PC-9 (cell line): ENCODE measurements around the gene KIAA1958. TPM values are rescaled to one million over a fixed set of nuclear protein-coding genes. Genes with fewer than 3 reads are reported as not detected.

ENCODE experiments used
- BruUV-seq: library from RNA; stranded (reverse); fragments of 400-500 nt; replicated peaks from 2 replicates; lab custom pipeline; 2021; lab: Mats Ljungman, UMichigan
- CTCF ChIA-PET: fragments of 300-600 bp; sonication (Branson Sonifier 250); formaldehyde crosslinking; loops from one replicate; lab custom pipeline; 2022; ENCODE audit warnings: antibody characterized with exemption; lab: Charles Lee
- POLR2A ChIA-PET: fragments of 300-600 bp; sonication (Branson Sonifier 250); formaldehyde crosslinking; loops from one replicate; lab custom pipeline; 2022; ENCODE audit warnings: antibody characterized with exemption; ENCODE audit not compliant: unreplicated experiment; lab: Charles Lee
- DNase-seq, 2 experiments: peaks; one replicate each; pipeline versions ENCODE4 v3.0.0 to v3.0.0-alpha.2; 2015 to 2022; ENCODE audit warnings: mixed read lengths in 1 of 2
- H2AFZ ChIP-seq: fragments of 200-600 bp; sonication (generic); 2 replicates; pipeline ENCODE4 v1.8.1; 2017; ENCODE audit warnings: antibody characterized with exemption
- H3F3A ChIP-seq: fragments of 200-600 bp; sonication (generic); 2 replicates; pipeline ENCODE4 v1.8.1; 2017; ENCODE audit warnings: antibody characterized with exemption, mild to moderate bottlenecking, low read depth; ENCODE audit not compliant: insufficient read depth
- H3K27ac ChIP-seq: fragments of 200-600 bp; sonication (generic); 2 replicates; pipeline ENCODE4 v1.6.1; 2016; ENCODE audit warnings: mixed run types
- H3K27me3 ChIP-seq: fragments of 200-600 bp; sonication (generic); 2 replicates; pipeline ENCODE4 v1.6.1; 2016; ENCODE audit warnings: low read depth, mixed run types; ENCODE audit not compliant: insufficient read depth
- H3K36me3 ChIP-seq: fragments of 200-600 bp; sonication (generic); 2 replicates; pipeline ENCODE4 v1.6.1; 2016; ENCODE audit warnings: low read depth, mixed run types
- H3K4me1 ChIP-seq: fragments of 200-600 bp; sonication (generic); replicated peaks from 2 replicates; pipeline ENCODE4 v1.6.1; 2016; ENCODE audit warnings: mixed run types; ENCODE audit not compliant: insufficient read depth
- H3K4me2 ChIP-seq: fragments of 200-600 bp; sonication (generic); 2 replicates; pipeline ENCODE4 v1.6.1; 2017; ENCODE audit warnings: mixed run types
- H3K4me3 ChIP-seq: fragments of 200-600 bp; sonication (generic); 2 replicates; pipeline ENCODE4 v1.6.1; 2016; ENCODE audit warnings: mixed run types
- H3K79me2 ChIP-seq: fragments of 200-600 bp; sonication (generic); 2 replicates; pipeline ENCODE4 v1.6.1; 2017; ENCODE audit warnings: low read depth, mixed run types
- H3K9me2 ChIP-seq: fragments of 200-600 bp; sonication (generic); 2 replicates; pipeline ENCODE4 v1.8.1; 2017; ENCODE audit warnings: mild to moderate bottlenecking; ENCODE audit not compliant: insufficient read depth
- H3K9me3 ChIP-seq: fragments of 200-600 bp; sonication (generic); 2 replicates; pipeline ENCODE4 v1.8.1; 2016; ENCODE audit warnings: low read depth; ENCODE audit not compliant: insufficient read depth
- H4K20me1 ChIP-seq: fragments of 200-600 bp; sonication (generic); 2 replicates; pipeline ENCODE4 v1.8.1; 2017; ENCODE audit not compliant: insufficient read depth
- CTCF ChIP-seq: fragments of 200-600 bp; sonication (generic); conservative IDR thresholded peaks from 2 replicates; pipeline ENCODE4 v1.6.1; 2017; ENCODE audit warnings: mixed run types, antibody characterized with exemption, mild to moderate bottlenecking, moderate library complexity
- EZH2 ChIP-seq: fragments of 200-600 bp; sonication (generic); IDR thresholded peaks from 2 replicates; pipeline ENCODE4 v1.8.0; 2017; ENCODE audit warnings: antibody characterized with exemption, low read depth
- intact Hi-C: fragments of 100-400 bp; cut with micrococcal nuclease; formaldehyde crosslinking; loops from one replicate; pipeline ENCODE4 v1.10.0; 2022; ENCODE audit not compliant: unreplicated experiment
- total RNA-seq: library from RNA; stranded (reverse); gene quantifications from 2 replicates; pipeline ENCODE4 v1.2.3, GENCODE V29; 2021

The KIAA1958 gene
- total RNA-seq, 1 experiment from 2014 or later, result 19.5 TPM

GRCh38 chr9:112703304-112703703 is 216.7 kb downstream of the KIAA1958 start:
- BruUV-seq, result no TSS peak
- peaks cover 8% of the 10 kb centered on the region; the same call in 1 of the 2 replicates for H3K79me2 ChIP-seq
- POLR2A ChIA-PET, result interaction anchor here (0.6 kb wide), 1 partner anchor 127 kb away, joined by 15 read pairs; no protein-coding TSS in a partner anchor
- no peak overlapping the region for H3K4me3 ChIP-seq
- no peaks in the 10 kb centered on the region for H3K9me2 ChIP-seq
- H3K9me3 ChIP-seq, result no peaks in the 10 kb centered on the region
- no peak overlapping the region for H3K27ac ChIP-seq
- no peaks in the 10 kb centered on the region for H3F3A ChIP-seq
- H3K4me1 ChIP-seq, result no peaks in the 10 kb centered on the region
- no peaks in the 10 kb centered on the region for H3K27me3 ChIP-seq
- H3K4me2 ChIP-seq, result no peak overlapping the region
- no peak for DNase-seq
- no peak for TF ChIP-seq EZH2
- H2AFZ ChIP-seq, result no peak overlapping the region
- CTCF ChIA-PET, result no interaction called here
- intact Hi-C loops, result no loop called here
- H3K36me3 ChIP-seq, result 0 out of 2 replicates have a peak, but pooled peaks cover 5% of the 10 kb centered on the region
- H4K20me1 ChIP-seq, result no peaks in the 10 kb centered on the region

GRCh38 chr9:112705768-112706427 is 219.3 kb downstream of the KIAA1958 start:
- Histone ChIP-seq H3K36me3 (peaks cover 15% of the 10 kb centered on the region; the same call in 1 of the 2 replicates), H4K20me1 (no peaks in the 10 kb centered on the region), H3K4me2 (no peak overlapping the region), H2AFZ (no peak overlapping the region), H3K4me1 (no peaks in the 10 kb centered on the region), H3K79me2 (peaks cover 25% of the 10 kb centered on the region), H3K27ac (no peak overlapping the region), H3K9me2 (no peaks in the 10 kb centered on the region), H3F3A (no peaks in the 10 kb centered on the region), H3K4me3 (no peak overlapping the region), H3K9me3 (no peaks in the 10 kb centered on the region), H3K27me3 (no peaks in the 10 kb centered on the region)
- intact Hi-C loops, result no loop called here
- no peak for DNase-seq
- ChIA-PET POLR2A (interaction anchor here (0.6 to 0.7 kb wide), 3 partner anchors 117 to 472 kb away, joined by 4 to 20 read pairs (median 9); no protein-coding TSS in a partner anchor), CTCF (interaction anchor here (0.6 kb wide), 1 partner anchor 129 kb away, joined by 6 read pairs; no protein-coding TSS in a partner anchor)
- no peak for TF ChIP-seq CTCF
- no peak for TF ChIP-seq EZH2
- no TSS peak for BruUV-seq

GRCh38 chr9:112711050-112711689 is 224.5 kb downstream of the KIAA1958 start:
- TF ChIP-seq CTCF, result peak; percentile 67
- TF ChIP-seq EZH2, result no peak
- POLR2A ChIA-PET, result no interaction called here
- no peak overlapping the region for H2AFZ ChIP-seq
- peak in 1 of 2 experiments; percentile 9 for DNase-seq
- peaks cover 24% of the 10 kb centered on the region for H3K36me3 ChIP-seq
- H3K27ac ChIP-seq, result no peak overlapping the region
- peaks cover 2% of the 10 kb centered on the region; the same call in 1 of the 2 replicates for H3K4me1 ChIP-seq
- BruUV-seq, result no TSS peak
- intact Hi-C loops, result loop anchor here (5.0 to 10.0 kb wide), 4 partner anchors 269 to 599 kb away; partner anchors contain the start of gene PTBP3
- H3K4me3 ChIP-seq, result no peak overlapping the region
- no peaks in the 10 kb centered on the region for H3F3A ChIP-seq
- no peaks in the 10 kb centered on the region for H3K9me2 ChIP-seq
- CTCF ChIA-PET, result interaction anchor here (0.6 to 0.8 kb wide), 2 partner anchors 167 to 268 kb away, joined by 4 read pairs; no protein-coding TSS in a partner anchor
- H3K27me3 ChIP-seq, result no peaks in the 10 kb centered on the region
- no peak overlapping the region for H3K4me2 ChIP-seq
- peaks cover 52% of the 10 kb centered on the region for H3K79me2 ChIP-seq
- H3K9me3 ChIP-seq, result no peaks in the 10 kb centered on the region
- H4K20me1 ChIP-seq, result no peaks in the 10 kb centered on the region
